Gastrocnemius medialis (tissue), 4 donors: ENCODE results near the gene ZNF423.

Experiments
- CTCF ChIP-seq, 5 experiments: fragments of 450-650 bp in 3 of 5; fragments of 200-600 bp in 2 of 5; sonication (generic) in 2 of 5; IDR thresholded peaks in 4 of 5; conservative IDR thresholded peaks in 1 of 5; 1 replicate in 4 of 5; 2 replicates in 1 of 5; pipeline ENCODE4 v1.5.1; 2016 to 2019; ENCODE audit warnings: antibody characterized with exemption in 5 of 5, mild to moderate bottlenecking in 3 of 5, moderate library complexity in 3 of 5
- POLR2A ChIP-seq, 2 donors: fragments of 450-650 bp; IDR thresholded peaks; one replicate each; pipeline ENCODE4 v1.6.1; 2017; ENCODE audit warnings: antibody characterized with exemption in 2 of 2, mild to moderate bottlenecking in 2 of 2, moderate library complexity in 2 of 2

DNA sequence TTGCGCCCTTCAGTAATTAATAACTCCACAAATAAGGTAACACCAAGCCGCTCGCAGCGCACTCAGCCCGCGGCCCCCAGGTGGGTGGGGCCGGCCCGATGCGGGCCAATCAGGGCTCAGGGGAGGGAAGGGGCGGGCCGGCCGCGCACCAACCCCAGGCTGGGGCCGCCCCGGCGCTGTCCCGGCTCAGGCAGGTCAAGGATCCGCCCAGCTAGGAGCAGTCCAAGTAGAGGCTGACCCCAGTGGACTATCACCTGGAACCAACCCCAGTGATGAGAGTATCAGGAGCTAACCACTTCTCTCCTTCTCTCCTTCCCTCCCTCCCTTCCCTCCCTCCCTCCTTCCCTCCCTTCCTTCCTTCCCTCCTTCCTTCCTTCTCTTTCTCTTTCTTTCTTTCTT lies 371.5 kb downstream of the ZNF423 start:
- TF ChIP-seq CTCF (IDR thresholded peaks at IDR 0.05 in 4 of 5, conservative IDR thresholded peaks at IDR 0.05 in 1 of 5): no peak
- TF ChIP-seq POLR2A (IDR thresholded peaks at IDR 0.05): peak in 1 of 2 donors; percentile 31
